ENCODE results near the gene BLNK. TPM values are rescaled to one million over a fixed set of nuclear protein-coding genes. Genes with fewer than 3 reads are reported as not detected.

BLNK gene
- total and polyA plus RNA-seq, 11 donors: 0.25 to 11.1 (median 0.89) TPM; not detected in 1

DNA sequence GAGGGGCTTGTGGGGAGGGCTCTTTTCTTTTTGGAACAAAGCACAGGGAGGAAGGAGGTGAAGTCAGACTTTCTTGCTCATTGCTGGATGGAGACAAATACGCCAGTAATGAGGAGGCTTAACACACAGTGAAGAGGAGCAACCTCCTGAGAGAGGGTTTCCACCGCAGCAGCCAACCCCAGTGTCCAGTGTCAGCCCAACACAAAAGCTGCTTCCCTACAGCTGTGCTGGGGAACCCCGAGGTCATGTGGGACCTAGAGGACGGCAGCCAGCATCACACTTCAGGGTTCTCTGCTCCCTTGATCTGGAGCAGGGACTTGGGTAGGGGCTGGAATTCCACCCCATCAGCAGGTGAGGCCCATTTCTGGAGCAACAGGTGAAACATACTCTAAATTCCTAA, 7.7 kb downstream of the BLNK start:
- H3K9me3 ChIP-seq: no peaks in the 10 kb centered on the region
- no peak for DNase-seq
- intact Hi-C loops (cut with DNase I): no loop called here
- peaks cover 0 to 13% (median 0%) of the 10 kb centered on the region in 12 donors for H3K4me1 ChIP-seq
- no peak for TF ChIP-seq POLR2A (IDR thresholded peaks at IDR 0.05)
- no peak for TF ChIP-seq CTCF (IDR thresholded peaks at IDR 0.05)
- H3K27me3 ChIP-seq: peaks cover 0 to 13% (median 0%) of the 10 kb centered on the region in 9 donors
- no peak for ATAC-seq
- no peak overlapping the region for H3K27ac ChIP-seq
- WGBS, 4 donors: 72 to 87% (median 81%) methylated on average over 4 of the region's 4 CpGs
- no peaks in the 10 kb centered on the region for H3K36me3 ChIP-seq
- no peak overlapping the region for H3K4me3 ChIP-seq

- Histone ChIP-seq H3K4me1 (peaks cover 0 to 18% (median 0%) of the 10 kb centered on the region in 12 donors), H3K27ac (no peak overlapping the region), H3K4me3 (no peak overlapping the region), H3K9me3 (no peaks in the 10 kb centered on the region), H3K36me3 (no peaks in the 10 kb centered on the region), H3K27me3 (peaks cover 0 to 13% (median 0%) of the 10 kb centered on the region in 9 donors)
- TF ChIP-seq CTCF (IDR thresholded peaks at IDR 0.05) (no peak), POLR2A (IDR thresholded peaks at IDR 0.05) (no peak)
- intact Hi-C loops (cut with DNase I): no loop called here
- 85 to 95% (median 92%) methylated on average over 3 to 4 of the region's 4 CpGs for WGBS, 4 donors
- DNase-seq (no peak), ATAC-seq (no peak)
Measured at GRCh38 chr10:96263176-96263575, 8.2 kb downstream of the BLNK start.

GRCh38 chr10:96261930-96262329, 9.4 kb downstream of the BLNK start:
- no peak overlapping the region for H3K4me3 ChIP-seq

GRCh38 chr10:96261132-96261531, 10.2 kb downstream of the BLNK start:
- intact Hi-C loops (cut with DNase I): no loop called here

More at GRCh38 chr10:96261930-96262329, 9.4 kb downstream of the BLNK start:
- H3K27me3 ChIP-seq: peaks cover 0 to 13% (median 0%) of the 10 kb centered on the region in 9 donors
- TF ChIP-seq POLR2A (IDR thresholded peaks at IDR 0.05) (no peak), CTCF (IDR thresholded peaks at IDR 0.05) (no peak)
- peaks cover 0 to 30% (median 4%) of the 10 kb centered on the region in 12 donors for H3K4me1 ChIP-seq
- intact Hi-C loops (cut with DNase I): no loop called here
- DNase-seq: no peak
- no peak for ATAC-seq
- H3K27ac ChIP-seq: no peak overlapping the region
- no peaks in the 10 kb centered on the region for H3K9me3 ChIP-seq
- no peaks in the 10 kb centered on the region for H3K36me3 ChIP-seq
- WGBS, 4 donors: 62 to 77% (median 70%) methylated on average over 3 of the region's 3 CpGs

More at GRCh38 chr10:96261132-96261531, 10.2 kb downstream of the BLNK start:
- no peaks in the 10 kb centered on the region for H3K36me3 ChIP-seq
- DNase-seq (no peak), ATAC-seq (no peak)
- H3K27ac ChIP-seq: no peak overlapping the region
- peaks cover 0 to 31% (median 4%) of the 10 kb centered on the region in 12 donors for H3K4me1 ChIP-seq
- peaks cover 0 to 9% (median 0%) of the 10 kb centered on the region in 9 donors for H3K27me3 ChIP-seq
- TF ChIP-seq POLR2A (IDR thresholded peaks at IDR 0.05) (no peak), CTCF (IDR thresholded peaks at IDR 0.05) (no peak)
- H3K4me3 ChIP-seq: no peak overlapping the region
- H3K9me3 ChIP-seq: no peaks in the 10 kb centered on the region
- WGBS, 4 donors: 85 to 97% (median 92%) methylated on average over 2 of the region's 2 CpGs
